DND-41 (cell line): Measurements from ENCODE around the gene RPS27.
"Not testable (repeated sequence)": the region's sequence is repeated elsewhere in the genome, so short reads cannot be mapped to it uniquely, and the experiment has no call there.

Experiments
- ATAC-seq: fragments of 200-7000 bp; cut with Tn5 transposase; 3 replicates; pipeline ENCODE4 v1.9.1; 2021; ENCODE audit warnings: low read depth; ENCODE audit not compliant: insufficient read depth
- DNase-seq: peaks from one replicate; pipeline ENCODE4 v3.0.0-alpha.2; 2020
- H2AFZ ChIP-seq: 2 replicates; pipeline ENCODE4 v1.6.0; 2012; ENCODE audit warnings: low read depth, low read length
- H3K27ac ChIP-seq: 2 replicates; pipeline ENCODE4 v1.5.1; 2012; ENCODE audit warnings: low read length, inconsistent platforms
- H3K27me3 ChIP-seq: fragments of 200-600 bp; sonication (generic); 2 replicates; pipeline ENCODE4 v1.6.0; 2012; ENCODE audit warnings: low read length, mild to moderate bottlenecking, inconsistent platforms; ENCODE audit not compliant: insufficient read depth, poor library complexity
- H3K36me3 ChIP-seq: 2 replicates; pipeline ENCODE4 v1.5.1; 2012; ENCODE audit warnings: low read length, inconsistent platforms; ENCODE audit not compliant: insufficient read depth
- H3K4me1 ChIP-seq: 2 replicates; pipeline ENCODE4 v1.5.1; 2012; ENCODE audit warnings: mild to moderate bottlenecking, low read length; ENCODE audit not compliant: insufficient read depth
- H3K4me2 ChIP-seq: 2 replicates; pipeline ENCODE4 v1.6.0; 2012; ENCODE audit warnings: mild to moderate bottlenecking, moderate library complexity, low read length, inconsistent platforms; ENCODE audit not compliant: insufficient read depth
- H3K4me3 ChIP-seq, 2 experiments: fragments of 200-600 bp in 1 of 2; shearing (Covaris generic) in 1 of 2; 2 replicates each; pipeline ENCODE4 v1.5.1; 2012 to 2016; ENCODE audit warnings: inconsistent platforms in 2 of 2, low read length in 2 of 2, mild to moderate bottlenecking in 2 of 2, low read depth in 1 of 2, moderate library complexity in 1 of 2
- H3K79me2 ChIP-seq: 2 replicates; pipeline ENCODE4 v1.6.0; 2012; ENCODE audit warnings: low read length, inconsistent platforms; ENCODE audit not compliant: insufficient read depth
- H3K9ac ChIP-seq: 2 replicates; pipeline ENCODE4 v1.6.0; 2012; ENCODE audit warnings: low read depth, mild to moderate bottlenecking, inconsistent platforms, low read length, moderate library complexity
- H3K9me3 ChIP-seq: 2 replicates; pipeline ENCODE4 v1.5.1; 2012; ENCODE audit warnings: low read length, moderate library complexity, mild to moderate bottlenecking, inconsistent platforms; ENCODE audit not compliant: insufficient read depth, severe bottlenecking
- H4K20me1 ChIP-seq: 2 replicates; pipeline ENCODE4 v1.6.0; 2012; ENCODE audit warnings: low read length; ENCODE audit not compliant: insufficient read depth
- CTCF ChIP-seq: IDR thresholded peaks from 2 replicates; pipeline ENCODE4 v1.5.1; 2012; ENCODE audit warnings: borderline replicate concordance, low read length, moderate library complexity, mild to moderate bottlenecking; ENCODE audit not compliant: poor library complexity, severe bottlenecking; ENCODE audit errors: extremely low read depth
- EZH2 ChIP-seq: IDR thresholded peaks from 3 replicates; pipeline ENCODE4 v1.6.1; 2012; ENCODE audit warnings: borderline replicate concordance, low read depth, mild to moderate bottlenecking, moderate library complexity, low read length, inconsistent platforms; ENCODE audit not compliant: severe bottlenecking

Gene RPS27

GRCh38 chr1:153976819-153977249 is 13.7 kb upstream of the RPS27 start:
- Histone ChIP-seq H3K9me3 (no peaks in the 10 kb centered on the region), H3K79me2 (peaks cover 29% of the 10 kb centered on the region), H3K27me3 (no peaks in the 10 kb centered on the region), H2AFZ (peak overlapping the region; percentile 96), H4K20me1 (0 out of 2 replicates have a peak, but pooled peaks cover 3% of the 10 kb centered on the region), H3K36me3 (peaks cover 31% of the 10 kb centered on the region), H3K4me2 (peak overlapping the region; percentile 88), H3K4me3 (peak overlapping the region; percentile 53 to 86), H3K4me1 (peaks cover 46% of the 10 kb centered on the region), H3K9ac (peak overlapping the region; percentile 84), H3K27ac (peak overlapping the region; percentile 81)
- DNase-seq (no peak), ATAC-seq (no peak)
- no peak for TF ChIP-seq CTCF
- TF ChIP-seq EZH2, result no peak

- peaks cover 31% of the 10 kb centered on the region for H3K36me3 ChIP-seq
- TF ChIP-seq EZH2 (no peak), CTCF (peak; percentile 13)
- peaks cover 39% of the 10 kb centered on the region for H3K4me1 ChIP-seq
- no peaks in the 10 kb centered on the region for H3K27me3 ChIP-seq
- ATAC-seq (peak; percentile 93), DNase-seq (peak; percentile 86)
- no peaks in the 10 kb centered on the region for H3K9me3 ChIP-seq
- H3K9ac ChIP-seq, result peak within 1 kb of the TSS; percentile 84
- H3K79me2 ChIP-seq, result peaks cover 29% of the 10 kb centered on the region
- peak within 1 kb of the TSS; percentile 88 for H3K4me2 ChIP-seq
- H3K27ac ChIP-seq, result peak within 1 kb of the TSS; percentile 81
- H2AFZ ChIP-seq, result peak within 1 kb of the TSS; percentile 96
- H3K4me3 ChIP-seq, result peak within 1 kb of the TSS; percentile 53 to 86
- H4K20me1 ChIP-seq, result 0 out of 2 replicates have a peak, but pooled peaks cover 3% of the 10 kb centered on the region
Observed at GRCh38 chr1:153977250-153978240, 13.0 kb upstream of the RPS27 start, which contains the start of gene JTB. TSS of gene JTB (minus strand) at chr1:153977674. CDS start at chr1:153977252, 422 bp downstream.

- Histone ChIP-seq H3K9me3 (no peaks in the 10 kb centered on the region), H3K79me2 (peaks cover 29% of the 10 kb centered on the region), H4K20me1 (0 out of 2 replicates have a peak, but pooled peaks cover 3% of the 10 kb centered on the region), H3K27me3 (no peaks in the 10 kb centered on the region), H3K27ac (peak overlapping the region; percentile 81), H3K4me1 (peaks cover 35% of the 10 kb centered on the region), H2AFZ (peak overlapping the region; percentile 96), H3K9ac (peak overlapping the region; percentile 84), H3K36me3 (peaks cover 28% of the 10 kb centered on the region), H3K4me3 (peak overlapping the region; percentile 53 to 86), H3K4me2 (peak overlapping the region; percentile 88)
- no peak for TF ChIP-seq CTCF
- no peak for TF ChIP-seq EZH2
- no peak for ATAC-seq
- no peak for DNase-seq
Observed at GRCh38 chr1:153978274-153978909, 12.2 kb upstream of the RPS27 start.

GRCh38 chr1:153979091-153979490 is 11.5 kb upstream of the RPS27 start:
- H3K36me3 ChIP-seq, result peaks cover 21% of the 10 kb centered on the region
- not testable (repeated sequence) for H4K20me1 ChIP-seq, ATAC-seq, H3K27me3 ChIP-seq, H3K4me3 ChIP-seq, H3K27ac ChIP-seq, DNase-seq, H3K9me3 ChIP-seq, H3K9ac ChIP-seq, H2AFZ ChIP-seq
- peaks cover 29% of the 10 kb centered on the region for H3K79me2 ChIP-seq
- H3K4me2 ChIP-seq, result peak overlapping the region; percentile 88
- peaks cover 35% of the 10 kb centered on the region for H3K4me1 ChIP-seq

GRCh38 chr1:153981735-153982134 is 8.8 kb upstream of the RPS27 start:
- H3K27me3 ChIP-seq, H3K4me2 ChIP-seq, ATAC-seq, H3K36me3 ChIP-seq, H4K20me1 ChIP-seq, H3K27ac ChIP-seq, H3K4me3 ChIP-seq, H3K9me3 ChIP-seq, DNase-seq, H2AFZ ChIP-seq, H3K9ac ChIP-seq: not testable (repeated sequence)
- H3K4me1 ChIP-seq, result peaks cover 26% of the 10 kb centered on the region
- H3K79me2 ChIP-seq, result peaks cover 12% of the 10 kb centered on the region
